Glutamatergic neuron (in vitro differentiated cells): ENCODE results near the gene TTYH2. TPM values are rescaled to one million over a fixed set of nuclear protein-coding genes. Genes with fewer than 3 reads are reported as not detected.

Source experiments
- DNase-seq: peaks from one replicate; pipeline ENCODE4 v3.0.0; 2022
- H3K27ac Mint-ChIP-seq: one replicate; pipeline ENCODE4 v1.8.0; 2020; ENCODE audit warnings: mild to moderate bottlenecking, mixed read lengths, inconsistent platforms; ENCODE audit not compliant: unreplicated experiment
- H3K27me3 Mint-ChIP-seq: one replicate; pipeline ENCODE4 v1.8.0; 2020; ENCODE audit warnings: mild to moderate bottlenecking, moderate library complexity, mixed read lengths, inconsistent platforms; ENCODE audit not compliant: unreplicated experiment
- H3K36me3 Mint-ChIP-seq: one replicate; pipeline ENCODE4 v1.8.0; 2020; ENCODE audit warnings: mild to moderate bottlenecking, mixed read lengths, inconsistent platforms; ENCODE audit not compliant: unreplicated experiment
- H3K4me1 Mint-ChIP-seq: one replicate; pipeline ENCODE4 v1.8.0; 2020; ENCODE audit warnings: mild to moderate bottlenecking, low read depth, mixed read lengths, inconsistent platforms; ENCODE audit not compliant: unreplicated experiment
- H3K4me3 Mint-ChIP-seq: one replicate; pipeline ENCODE4 v1.8.0; 2020; ENCODE audit warnings: mild to moderate bottlenecking, mixed read lengths, inconsistent platforms; ENCODE audit not compliant: unreplicated experiment
- H3K9me3 Mint-ChIP-seq: one replicate; pipeline ENCODE4 v1.8.0; 2020; ENCODE audit warnings: mild to moderate bottlenecking, moderate library complexity, mixed read lengths, inconsistent platforms; ENCODE audit not compliant: unreplicated experiment
- total RNA-seq: library from RNA; stranded (reverse); fragmentation: NEBNext Ultra II Directional; extraction: Animal tissue kit (Norgen Biotek cat#: 25700); gene quantifications from one replicate; pipeline ENCODE4 v1.2.1, GENCODE V29; 2021; ENCODE audit not compliant: unreplicated experiment
- TF ChIP-seq, protein P1 (sequence below): fragments of 200-600 bp; sonication (generic); IDR thresholded peaks from one replicate; pipeline ENCODE4 v1.5.0; 2021; ENCODE audit not compliant: partially characterized antibody, unreplicated experiment

TTYH2 gene
- total RNA-seq, 1 donor from 2014 or later, result 121 TPM

DNA sequence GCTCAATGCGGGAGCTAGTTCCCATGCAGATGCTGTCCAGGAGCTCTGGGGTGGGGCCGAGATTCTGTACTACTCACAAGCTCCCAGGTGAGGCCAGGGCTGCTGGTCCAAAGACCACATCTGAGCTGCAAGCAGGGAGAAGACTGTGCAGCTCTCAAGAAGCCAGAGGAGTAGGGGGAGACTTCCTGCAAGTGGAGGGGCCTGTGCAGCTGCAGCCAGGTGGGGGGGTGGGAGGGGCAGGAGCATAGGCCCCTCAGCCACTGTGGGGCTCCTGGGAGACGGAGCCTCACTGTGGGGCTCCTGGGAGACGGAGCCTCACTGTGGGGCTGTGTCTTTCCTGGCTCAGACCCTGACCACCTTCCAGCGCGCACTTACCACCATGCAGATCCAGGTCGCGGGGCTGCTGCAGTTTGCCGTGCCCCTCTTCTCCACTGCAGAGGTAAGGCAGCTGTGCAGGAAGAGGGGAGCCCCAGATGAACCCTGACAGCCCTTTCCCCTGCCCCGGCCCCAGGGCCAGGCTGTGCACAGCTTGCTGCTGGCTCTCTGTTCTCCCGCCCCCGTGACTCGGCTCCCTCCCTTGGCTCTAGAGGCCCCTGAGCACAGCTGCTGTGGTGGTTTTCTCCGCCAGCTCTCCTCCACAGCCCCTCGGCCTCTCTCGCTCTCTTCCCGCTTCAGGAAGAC, 36.4 kb downstream of the TTYH2 start:
- TF ChIP-seq, protein P1, sequence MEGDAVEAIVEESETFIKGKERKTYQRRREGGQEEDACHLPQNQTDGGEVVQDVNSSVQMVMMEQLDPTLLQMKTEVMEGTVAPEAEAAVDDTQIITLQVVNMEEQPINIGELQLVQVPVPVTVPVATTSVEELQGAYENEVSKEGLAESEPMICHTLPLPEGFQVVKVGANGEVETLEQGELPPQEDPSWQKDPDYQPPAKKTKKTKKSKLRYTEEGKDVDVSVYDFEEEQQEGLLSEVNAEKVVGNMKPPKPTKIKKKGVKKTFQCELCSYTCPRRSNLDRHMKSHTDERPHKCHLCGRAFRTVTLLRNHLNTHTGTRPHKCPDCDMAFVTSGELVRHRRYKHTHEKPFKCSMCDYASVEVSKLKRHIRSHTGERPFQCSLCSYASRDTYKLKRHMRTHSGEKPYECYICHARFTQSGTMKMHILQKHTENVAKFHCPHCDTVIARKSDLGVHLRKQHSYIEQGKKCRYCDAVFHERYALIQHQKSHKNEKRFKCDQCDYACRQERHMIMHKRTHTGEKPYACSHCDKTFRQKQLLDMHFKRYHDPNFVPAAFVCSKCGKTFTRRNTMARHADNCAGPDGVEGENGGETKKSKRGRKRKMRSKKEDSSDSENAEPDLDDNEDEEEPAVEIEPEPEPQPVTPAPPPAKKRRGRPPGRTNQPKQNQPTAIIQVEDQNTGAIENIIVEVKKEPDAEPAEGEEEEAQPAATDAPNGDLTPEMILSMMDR, result no peak
- Mint-ChIP-seq H3K9me3 (peaks cover 6% of the 10 kb centered on the region), H3K27ac (no peak overlapping the region), H3K4me1 (peaks cover 17% of the 10 kb centered on the region), H3K36me3 (peaks cover 9% of the 10 kb centered on the region), H3K4me3 (peak overlapping the region; percentile 25), H3K27me3 (peaks cover 13% of the 10 kb centered on the region)
- no peak for DNase-seq

DNA sequence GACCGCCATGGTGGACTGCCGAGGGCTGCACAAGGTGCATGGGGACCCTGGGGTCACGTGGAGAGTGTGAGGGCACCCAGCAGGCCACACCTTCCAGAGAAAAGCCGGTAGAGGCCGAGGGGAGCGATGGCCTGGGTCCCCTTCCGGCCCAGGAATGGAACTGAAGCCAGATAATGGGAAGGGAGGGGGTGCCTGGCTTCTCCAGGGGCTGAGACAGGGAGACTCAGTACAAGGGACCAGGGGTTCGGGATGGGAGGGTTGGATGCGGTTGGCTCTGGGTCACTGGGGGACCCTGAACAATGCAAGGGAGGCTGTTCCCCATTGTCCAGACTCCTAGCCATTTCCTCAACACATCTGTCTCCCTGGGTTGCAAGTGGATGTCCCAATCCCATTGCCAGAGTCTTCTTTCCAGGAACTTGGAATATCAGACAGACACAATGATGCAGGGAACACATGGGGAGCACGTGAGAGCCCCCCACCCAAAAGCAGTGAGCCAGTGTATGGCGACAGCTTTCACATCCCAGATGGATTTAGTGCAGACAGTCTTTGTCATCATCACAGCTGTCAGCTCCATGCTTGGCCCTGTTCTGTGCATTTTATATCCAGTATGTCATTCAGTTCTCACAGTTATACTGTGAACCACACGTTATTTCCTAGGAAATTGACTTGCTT, 37.1 kb downstream of the TTYH2 start:
- Mint-ChIP-seq H3K9me3 (peaks cover 6% of the 10 kb centered on the region), H3K36me3 (peaks cover 8% of the 10 kb centered on the region), H3K27me3 (peaks cover 10% of the 10 kb centered on the region), H3K27ac (peak overlapping the region; percentile 84), H3K4me1 (peaks cover 17% of the 10 kb centered on the region), H3K4me3 (no peak overlapping the region)
- no peak for DNase-seq
- TF ChIP-seq, protein P1, result no peak

DNA sequence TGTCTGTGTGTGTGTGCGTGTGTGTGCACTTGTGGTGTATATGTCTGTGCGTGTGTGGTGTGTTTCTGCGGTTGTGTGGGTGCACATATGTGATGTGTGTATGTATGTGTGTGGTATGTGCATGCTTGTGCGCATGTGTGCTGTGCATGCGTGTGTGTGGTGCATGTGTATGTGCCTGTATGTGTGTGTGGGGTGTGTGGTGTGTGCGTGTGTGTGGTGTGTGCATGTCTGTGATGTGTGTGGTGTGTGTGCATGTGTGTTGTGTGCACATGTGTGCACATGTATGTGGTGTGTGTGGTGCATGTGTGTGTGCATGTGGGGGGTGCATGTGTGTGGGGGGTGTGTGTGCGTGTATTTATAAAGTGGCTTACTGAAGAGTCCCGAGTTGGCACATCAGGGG, 37.7 kb downstream of the TTYH2 start:
- peaks cover 8% of the 10 kb centered on the region for H3K36me3 Mint-ChIP-seq
- DNase-seq, result no peak
- peaks cover 10% of the 10 kb centered on the region for H3K27me3 Mint-ChIP-seq
- peak overlapping the region; percentile 3 for H3K4me3 Mint-ChIP-seq
- peaks cover 17% of the 10 kb centered on the region for H3K4me1 Mint-ChIP-seq
- peaks cover 6% of the 10 kb centered on the region for H3K9me3 Mint-ChIP-seq
- TF ChIP-seq, protein P1, result no peak
- peak overlapping the region; percentile 84 for H3K27ac Mint-ChIP-seq

DNA sequence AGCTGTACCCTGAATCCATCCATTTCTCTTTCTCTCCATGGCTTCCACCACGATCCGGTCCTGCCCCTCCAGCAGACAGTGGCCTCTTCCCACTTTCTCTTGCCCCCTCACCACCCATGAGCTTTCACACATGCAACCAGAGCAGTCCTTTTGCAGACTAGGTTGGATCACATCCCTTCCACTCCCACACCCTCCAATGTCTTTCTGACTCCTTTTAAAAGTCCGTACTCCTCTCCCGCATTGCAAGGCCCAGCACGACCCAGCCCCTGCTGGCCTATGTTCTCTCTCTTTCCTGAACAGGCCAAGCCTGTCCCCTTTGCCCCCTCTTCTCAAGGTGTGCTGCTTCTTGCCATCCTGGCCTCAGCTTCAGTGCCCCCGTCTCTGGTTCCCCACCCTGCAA, 38.2 kb downstream of the TTYH2 start:
- Mint-ChIP-seq H3K36me3 (peaks cover 6% of the 10 kb centered on the region), H3K4me3 (peak overlapping the region; percentile 10), H3K27ac (no peak overlapping the region), H3K9me3 (peaks cover 5% of the 10 kb centered on the region), H3K4me1 (peaks cover 17% of the 10 kb centered on the region), H3K27me3 (peaks cover 10% of the 10 kb centered on the region)
- TF ChIP-seq, protein P1, result no peak
- DNase-seq, result no peak

DNA sequence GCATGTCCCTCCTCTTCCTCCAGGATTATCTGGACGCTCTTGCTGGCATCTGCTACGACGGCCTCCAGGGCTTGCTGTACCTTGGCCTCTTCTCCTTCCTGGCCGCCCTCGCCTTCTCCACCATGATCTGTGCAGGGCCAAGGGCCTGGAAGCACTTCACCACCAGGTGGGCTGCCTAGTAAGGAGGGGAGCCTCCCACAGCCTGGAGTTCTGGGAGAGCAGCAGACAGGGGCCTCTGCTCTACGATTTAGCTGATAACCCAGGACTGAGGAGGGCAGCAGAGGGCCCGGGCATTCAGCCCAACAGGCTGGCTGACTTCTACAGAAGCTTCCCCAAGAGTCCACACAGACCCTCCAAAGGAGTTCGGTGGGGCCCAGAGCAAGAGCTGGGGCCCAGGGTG, 38.8 kb downstream of the TTYH2 start:
- Mint-ChIP-seq H3K4me1 (peaks cover 17% of the 10 kb centered on the region), H3K4me3 (no peak overlapping the region), H3K27ac (no peak overlapping the region), H3K9me3 (peaks cover 3% of the 10 kb centered on the region), H3K36me3 (peaks cover 1% of the 10 kb centered on the region), H3K27me3 (peaks cover 8% of the 10 kb centered on the region)
- no peak for DNase-seq
- TF ChIP-seq, protein P1, result no peak
